MM.1S (cell line): Measurements from ENCODE around the gene SLC25A1.

ENCODE experiments used
- EZH2 ChIP-seq: fragments of 300-600 bp; sonication (generic); optimal IDR thresholded peaks from 2 replicates; pipeline ENCODE3; 2017; ENCODE audit warnings: low read depth, mild to moderate bottlenecking, antibody characterized with exemption, low read length, mixed read lengths
- TF ChIP-seq, protein P1 (sequence below): fragments of 300-600 bp; sonication (generic); IDR thresholded peaks from 2 replicates; pipeline ENCODE4 v1.5.1; 2016; ENCODE audit warnings: antibody characterized with exemption, low read length, mixed read lengths

DNA sequence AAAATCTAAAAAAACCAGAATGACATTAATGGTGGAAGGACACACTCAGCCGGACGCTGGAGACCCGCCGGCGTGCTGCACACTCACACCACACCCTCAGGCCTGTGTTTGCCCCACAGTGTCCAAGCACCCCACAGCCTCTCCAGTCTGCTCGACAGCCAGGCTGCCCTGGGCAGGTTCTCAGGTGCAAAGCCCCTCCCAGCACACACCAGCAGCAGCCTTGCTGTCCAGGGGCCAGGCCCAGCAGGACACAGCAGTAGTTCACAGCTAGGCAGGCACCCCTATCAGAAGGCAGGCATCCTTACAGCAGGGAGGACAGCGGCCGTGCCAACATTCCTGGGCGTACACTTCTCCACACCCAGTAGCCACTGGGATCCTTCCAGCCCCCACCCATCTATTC, 1.7 kb upstream of the SLC25A1 start:
- TF ChIP-seq, protein P1, sequence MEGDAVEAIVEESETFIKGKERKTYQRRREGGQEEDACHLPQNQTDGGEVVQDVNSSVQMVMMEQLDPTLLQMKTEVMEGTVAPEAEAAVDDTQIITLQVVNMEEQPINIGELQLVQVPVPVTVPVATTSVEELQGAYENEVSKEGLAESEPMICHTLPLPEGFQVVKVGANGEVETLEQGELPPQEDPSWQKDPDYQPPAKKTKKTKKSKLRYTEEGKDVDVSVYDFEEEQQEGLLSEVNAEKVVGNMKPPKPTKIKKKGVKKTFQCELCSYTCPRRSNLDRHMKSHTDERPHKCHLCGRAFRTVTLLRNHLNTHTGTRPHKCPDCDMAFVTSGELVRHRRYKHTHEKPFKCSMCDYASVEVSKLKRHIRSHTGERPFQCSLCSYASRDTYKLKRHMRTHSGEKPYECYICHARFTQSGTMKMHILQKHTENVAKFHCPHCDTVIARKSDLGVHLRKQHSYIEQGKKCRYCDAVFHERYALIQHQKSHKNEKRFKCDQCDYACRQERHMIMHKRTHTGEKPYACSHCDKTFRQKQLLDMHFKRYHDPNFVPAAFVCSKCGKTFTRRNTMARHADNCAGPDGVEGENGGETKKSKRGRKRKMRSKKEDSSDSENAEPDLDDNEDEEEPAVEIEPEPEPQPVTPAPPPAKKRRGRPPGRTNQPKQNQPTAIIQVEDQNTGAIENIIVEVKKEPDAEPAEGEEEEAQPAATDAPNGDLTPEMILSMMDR, result no peak
- no peak for TF ChIP-seq EZH2
